NCI-H226 (cell line): ENCODE results near the gene GDF10.

Source experiments
- DNase-seq: peaks from one replicate; pipeline ENCODE4 v3.0.0-alpha.2; 2015

Gene GDF10

GRCh38 chr10:47336387-47337134 lies 36.6 kb downstream of the GDF10 start:
- no peak for DNase-seq

- DNase-seq, result no peak
These were observed 37.3 kb downstream of the GDF10 start for GRCh38 chr10:47337310-47337709.

GRCh38 chr10:47339186-47339735 lies 39.3 kb downstream of the GDF10 start:
- DNase-seq, result no peak

- no peak for DNase-seq
These were observed 40.0 kb downstream of the GDF10 start for GRCh38 chr10:47339759-47340607.

- peak; percentile 26 for DNase-seq
These were observed 40.7 kb downstream of the GDF10 start for GRCh38 chr10:47340608-47341170.

GRCh38 chr10:47344996-47345870 lies 45.2 kb downstream of the GDF10 start:
- DNase-seq, result no peak

GRCh38 chr10:47346581-47347302 lies 46.7 kb downstream of the GDF10 start:
- no peak for DNase-seq

- no peak for DNase-seq
These were observed 47.3 kb downstream of the GDF10 start for GRCh38 chr10:47347303-47347675.

- no peak for DNase-seq
These were observed 48.2 kb downstream of the GDF10 start, which contains the start of gene RBP3 for GRCh38 chr10:47348138-47348651. Gene RBP3 (plus strand): TSS chr10:47348363. CDS start chr10:47348485, 122 bp downstream.

GRCh38 chr10:47348661-47349470 lies 48.9 kb downstream of the GDF10 start:
- no peak for DNase-seq

- DNase-seq, result no peak
These were observed 49.5 kb downstream of the GDF10 start for GRCh38 chr10:47349516-47349915.

GRCh38 chr10:47349941-47350371 lies 50.0 kb downstream of the GDF10 start:
- no peak for DNase-seq

- no peak for DNase-seq
These were observed 51.0 kb downstream of the GDF10 start for GRCh38 chr10:47350671-47351640.

- no peak for DNase-seq
These were observed 52.2 kb downstream of the GDF10 start for GRCh38 chr10:47351899-47352815.

GRCh38 chr10:47353351-47353750 lies 53.4 kb downstream of the GDF10 start:
- no peak for DNase-seq

- DNase-seq, result no peak
These were observed 54.2 kb downstream of the GDF10 start for GRCh38 chr10:47354165-47354564.

- no peak for DNase-seq
These were observed 54.9 kb downstream of the GDF10 start for GRCh38 chr10:47354900-47355299.

- no peak for DNase-seq
These were observed 56.7 kb downstream of the GDF10 start for GRCh38 chr10:47356708-47357107.
